HT1080 (cell line): Measurements from ENCODE around the gene RNF26. TPM values are rescaled to one million over a fixed set of nuclear protein-coding genes. Genes with fewer than 3 reads are reported as not detected.

Experiments used
- DNase-seq: peaks from one replicate; pipeline ENCODE4 v3.0.0-alpha.2; 2015; ENCODE audit warnings: low read depth
- total RNA-seq: library from RNA; depleted of rRNA; stranded (reverse); fragments of >200 nt; shearing (Covaris generic); gene quantifications from 2 replicates; pipeline ENCODE4 v1.2.3, GENCODE V29; 2014

RNF26 gene
- total RNA-seq, 1 experiment from 2014 or later = 12.1 TPM

GRCh38 chr11:119369132-119369925 is 35.0 kb downstream of the RNF26 start:
- DNase-seq = no peak

GRCh38 chr11:119370486-119371046 is 36.2 kb downstream of the RNF26 start:
- DNase-seq = no peak

GRCh38 chr11:119371067-119371601 is 36.8 kb downstream of the RNF26 start:
- DNase-seq = no peak

GRCh38 chr11:119371778-119372182 is 37.5 kb downstream of the RNF26 start:
- DNase-seq = peak; percentile 42

- no peak for DNase-seq
These were observed 38.1 kb downstream of the RNF26 start for GRCh38 chr11:119372260-119373058.

GRCh38 chr11:119373059-119373920 is 39.0 kb downstream of the RNF26 start:
- no peak for DNase-seq

GRCh38 chr11:119373921-119374631 is 39.7 kb downstream of the RNF26 start:
- DNase-seq = peak; percentile 81

- DNase-seq = no peak
These were observed 40.5 kb downstream of the RNF26 start for GRCh38 chr11:119374632-119375336.

- DNase-seq = no peak
These were observed 41.2 kb downstream of the RNF26 start for GRCh38 chr11:119375337-119376196.

- DNase-seq = no peak
These were observed 42.0 kb downstream of the RNF26 start for GRCh38 chr11:119376197-119376847.

- DNase-seq = no peak
These were observed 43.0 kb downstream of the RNF26 start for GRCh38 chr11:119377112-119377901.

GRCh38 chr11:119377961-119378667 is 43.8 kb downstream of the RNF26 start:
- no peak for DNase-seq

- no peak for DNase-seq
These were observed 44.6 kb downstream of the RNF26 start for GRCh38 chr11:119378851-119379465.

- DNase-seq = no peak
These were observed 46.0 kb downstream of the RNF26 start for GRCh38 chr11:119380160-119380826.

- no peak for DNase-seq
These were observed 46.5 kb downstream of the RNF26 start for GRCh38 chr11:119380827-119381180.
